H9 (cell line): ENCODE data around the gene CERS3. TPM values are rescaled to one million over a fixed set of nuclear protein-coding genes. Genes with fewer than 3 reads are reported as not detected.

Experiments
- DNase-seq: peaks from one replicate; pipeline ENCODE4 v3.0.0-alpha.2; 2017
- H2AFZ ChIP-seq: one replicate; pipeline ENCODE4 v1.6.1; 2013; ENCODE audit warnings: mild to moderate bottlenecking, low read length, control low read depth, moderate library complexity
- H2AK5ac ChIP-seq: 2 replicates; pipeline ENCODE4 v1.6.1; 2013; ENCODE audit warnings: low read length, control low read depth, mixed read lengths; ENCODE audit not compliant: insufficient read length
- H2BK120ac ChIP-seq: one replicate; pipeline ENCODE4 v1.6.1; 2013; ENCODE audit warnings: low read depth, mild to moderate bottlenecking, low read length, control low read depth, inconsistent platforms; ENCODE audit not compliant: poor library complexity, severe bottlenecking
- H2BK12ac ChIP-seq: 2 replicates; pipeline ENCODE4 v1.6.1; 2013; ENCODE audit warnings: low read length, control low read depth, mixed read lengths, low read depth; ENCODE audit not compliant: insufficient read length
- H2BK15ac ChIP-seq: 2 replicates; pipeline ENCODE4 v1.6.1; 2013; ENCODE audit warnings: low read depth, low read length, control low read depth
- H2BK20ac ChIP-seq: one replicate; pipeline ENCODE4 v1.6.1; 2013; ENCODE audit warnings: low read depth, mild to moderate bottlenecking, low read length, control low read depth, inconsistent platforms; ENCODE audit not compliant: poor library complexity, severe bottlenecking
- H2BK5ac ChIP-seq: 2 replicates; pipeline ENCODE4 v1.6.1; 2013; ENCODE audit warnings: low read length, control low read depth, mixed read lengths; ENCODE audit not compliant: insufficient read length
- H3K14ac ChIP-seq: 2 replicates; pipeline ENCODE4 v1.6.1; 2013; ENCODE audit warnings: low read length, control low read depth; ENCODE audit not compliant: insufficient read depth
- H3K18ac ChIP-seq: 2 replicates; pipeline ENCODE4 v1.6.1; 2013; ENCODE audit warnings: low read depth, mild to moderate bottlenecking, mixed read lengths, low read length, control low read depth; ENCODE audit not compliant: insufficient read length
- H3K23ac ChIP-seq: 2 replicates; pipeline ENCODE4 v1.6.1; 2013; ENCODE audit warnings: low read length, control low read depth, mixed read lengths, low read depth; ENCODE audit not compliant: insufficient read length
- H3K23me2 ChIP-seq: 2 replicates; pipeline ENCODE4 v1.6.1; 2013; ENCODE audit warnings: low read depth, mild to moderate bottlenecking, mixed read lengths, low read length, control low read depth; ENCODE audit not compliant: insufficient read length, poor library complexity, severe bottlenecking
- H3K27ac ChIP-seq: 2 replicates; pipeline ENCODE4 v1.5.1; 2013; ENCODE audit warnings: low read length, control low read depth, mixed read lengths, low read depth; ENCODE audit not compliant: insufficient read length
- H3K27me3 ChIP-seq: 2 replicates; pipeline ENCODE4 v1.6.1; 2013; ENCODE audit warnings: low read length, control low read depth, inconsistent platforms; ENCODE audit not compliant: insufficient read depth
- H3K4ac ChIP-seq: 2 replicates; pipeline ENCODE4 v1.6.1; 2013; ENCODE audit warnings: low read depth, mild to moderate bottlenecking, control low read depth, inconsistent platforms, low read length, moderate library complexity
- H3K4me1 ChIP-seq: 2 replicates; pipeline ENCODE4 v1.6.1; 2013; ENCODE audit warnings: low read length, control low read depth, inconsistent platforms; ENCODE audit not compliant: insufficient read depth
- H3K4me2 ChIP-seq: 2 replicates; pipeline ENCODE4 v1.6.1; 2013; ENCODE audit warnings: low read length, control low read depth, mixed read lengths; ENCODE audit not compliant: insufficient read length, insufficient read depth
- H3K56ac ChIP-seq: 2 replicates; pipeline ENCODE4 v1.6.1; 2013; ENCODE audit warnings: low read depth, mild to moderate bottlenecking, mixed read lengths, low read length, control low read depth; ENCODE audit not compliant: insufficient read length
- H3K79me1 ChIP-seq: 2 replicates; pipeline ENCODE4 v1.6.1; 2013; ENCODE audit warnings: low read depth, mild to moderate bottlenecking, moderate library complexity, low read length, control low read depth, inconsistent platforms; ENCODE audit not compliant: insufficient read depth, poor library complexity, severe bottlenecking
- H3K79me2 ChIP-seq: 2 replicates; pipeline ENCODE4 v1.6.1; 2013; ENCODE audit warnings: low read length, control low read depth, inconsistent platforms; ENCODE audit not compliant: insufficient read depth
- H3K9ac ChIP-seq: 2 replicates; pipeline ENCODE4 v1.6.1; 2013; ENCODE audit warnings: low read length, control low read depth, mixed read lengths; ENCODE audit not compliant: insufficient read length; ENCODE audit errors: extremely low read depth
- H3K9me3 ChIP-seq: one replicate; pipeline ENCODE4 v1.6.1; 2013; ENCODE audit warnings: low read depth, low read length, inconsistent platforms; ENCODE audit not compliant: control insufficient read depth
- H3T11ph ChIP-seq: one replicate; pipeline ENCODE4 v1.6.1; 2013; ENCODE audit warnings: mild to moderate bottlenecking, low read length, control low read depth, inconsistent platforms
- H4K20me1 ChIP-seq: one replicate; pipeline ENCODE4 v1.6.1; 2013; ENCODE audit not compliant: control insufficient read depth, insufficient read length, insufficient read depth
- H4K5ac ChIP-seq: 2 replicates; pipeline ENCODE4 v1.6.1; 2013; ENCODE audit warnings: low read depth, mild to moderate bottlenecking, mixed read lengths, low read length, control low read depth; ENCODE audit not compliant: insufficient read length
- H4K8ac ChIP-seq: replicated peaks from 2 replicates; pipeline ENCODE4 v1.6.1; 2013; ENCODE audit warnings: low read length, control low read depth, mixed read lengths, low read depth; ENCODE audit not compliant: insufficient read length
- H4K91ac ChIP-seq: 2 replicates; pipeline ENCODE4 v1.6.1; 2013; ENCODE audit warnings: low read depth, mild to moderate bottlenecking, moderate library complexity, mixed read lengths, low read length, control low read depth; ENCODE audit not compliant: insufficient read length
- H3K27ac Mint-ChIP-seq, 3 experiments: 2 replicates in 2 of 3; 3 replicates in 1 of 3; pipeline ENCODE4 v1.8.0; 2020 to 2021; ENCODE audit warnings: mixed read lengths in 3 of 3, mild to moderate bottlenecking in 1 of 3, moderate library complexity in 1 of 3
- H3K27me3 Mint-ChIP-seq: 2 replicates; pipeline ENCODE4 v1.8.0; 2021; ENCODE audit warnings: low read depth, mild to moderate bottlenecking, moderate library complexity, mixed read lengths
- H3K36me3 Mint-ChIP-seq, 3 experiments: 2 replicates in 2 of 3; 3 replicates in 1 of 3; pipeline ENCODE4 v1.8.0; 2020 to 2021; ENCODE audit warnings: low read depth in 3 of 3, mixed read lengths in 3 of 3; ENCODE audit not compliant: insufficient read depth in 1 of 3
- H3K4me1 Mint-ChIP-seq, 2 experiments: 2 replicates each; pipeline ENCODE4 v1.8.0; 2020; ENCODE audit warnings: mixed read lengths in 2 of 2
- H3K4me3 Mint-ChIP-seq, 2 experiments: 2 replicates in 1 of 2; 3 replicates in 1 of 2; pipeline ENCODE4 v1.8.0; 2020 to 2021; ENCODE audit warnings: mild to moderate bottlenecking in 2 of 2, mixed read lengths in 2 of 2, moderate library complexity in 1 of 2
- H3K9me3 Mint-ChIP-seq, 2 experiments: 2 replicates in 1 of 2; 3 replicates in 1 of 2; pipeline ENCODE4 v1.8.0; 2020; ENCODE audit warnings: mild to moderate bottlenecking in 2 of 2, mixed read lengths in 2 of 2, moderate library complexity in 1 of 2
- whole genome bisulfite sequencing: extraction: QIAGEN DNeasy Blood & Tissue Kit; methylation state at CpG from one replicate; pipeline ENCODE4 v1.1.7; 2013; ENCODE audit warnings: missing lambda C conversion rate, low lambda C conversion rate, mixed read lengths; ENCODE audit not compliant: insufficient read length; ENCODE audit errors: extremely low coverage; 5-methylcytosine and 5-hydroxymethylcytosine counted together
- total RNA-seq: library from RNA; stranded (reverse); gene quantifications from 2 replicates; pipeline ENCODE4 v1.2.1, GENCODE V29; 2021
- TF ChIP-seq, protein P1 (sequence below): fragments of 200-600 bp; sonication (generic); conservative IDR thresholded peaks from 3 replicates; pipeline ENCODE4 v1.8.0; 2021; ENCODE audit warnings: antibody characterized with exemption, mild to moderate bottlenecking

Gene CERS3
- total RNA-seq, 1 experiment from 2014 or later: 1.4 TPM

DNA sequence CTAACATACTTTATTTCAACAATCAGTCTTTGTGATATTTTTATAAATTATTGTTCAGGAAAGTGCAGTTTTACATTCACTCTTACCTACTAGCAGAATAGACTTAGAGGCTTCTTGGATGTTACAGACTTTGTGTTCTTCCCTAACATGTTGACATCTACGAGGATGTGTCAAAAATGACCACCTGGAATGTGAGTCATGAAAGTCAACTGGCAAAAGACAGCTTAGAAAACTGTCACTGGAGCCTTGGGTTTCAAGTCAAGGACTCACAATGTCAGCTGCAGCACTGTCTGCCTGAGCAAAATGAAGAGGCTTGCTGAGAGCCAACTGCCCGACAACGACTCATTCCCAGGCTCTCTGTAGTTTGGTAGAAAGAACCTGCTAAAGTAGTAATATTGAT, 91.5 kb downstream of the CERS3 start:
- H4K5ac ChIP-seq: no peak overlapping the region

More for the DNA sequence above, 91.5 kb downstream of the CERS3 start:
- no peaks in the 10 kb centered on the region for H4K20me1 ChIP-seq
- H2AFZ ChIP-seq: no peak overlapping the region
- peaks cover 8% of the 10 kb centered on the region; the same call in 1 of the 2 replicates for H3K27me3 Mint-ChIP-seq
- H3K9me3 ChIP-seq: peaks cover 6% of the 10 kb centered on the region
- no peak overlapping the region for H3K27ac Mint-ChIP-seq
- H3K56ac ChIP-seq: no peak overlapping the region
- no peak overlapping the region for H3T11ph ChIP-seq
- no peak overlapping the region for H3K4me2 ChIP-seq
- H2BK15ac ChIP-seq: no peak overlapping the region
- no peak overlapping the region for H2AK5ac ChIP-seq
- no peak overlapping the region for H3K4ac ChIP-seq
- no peak overlapping the region for H3K4me3 Mint-ChIP-seq
- no peak overlapping the region for H2BK120ac ChIP-seq
- peaks cover 24 to 29% of the 10 kb centered on the region in 2 experiments for H3K4me1 Mint-ChIP-seq
- H3K23me2 ChIP-seq: no peaks in the 10 kb centered on the region
- no CpG with 5 or more reads among the region's 3 CpGs for WGBS
- no peak overlapping the region for H3K27ac ChIP-seq
- peaks cover 10 to 28% (median 14%) of the 10 kb centered on the region in 3 experiments for H3K36me3 Mint-ChIP-seq
- H2BK5ac ChIP-seq: no peak overlapping the region
- peaks cover 2% of the 10 kb centered on the region; the same call in 1 of the 2 replicates for H3K4me1 ChIP-seq
- no peaks in the 10 kb centered on the region for H3K79me2 ChIP-seq
- H3K9me3 Mint-ChIP-seq: peaks cover 28 to 36% of the 10 kb centered on the region in 2 experiments
- H3K79me1 ChIP-seq: no peaks in the 10 kb centered on the region
- TF ChIP-seq, protein P1, sequence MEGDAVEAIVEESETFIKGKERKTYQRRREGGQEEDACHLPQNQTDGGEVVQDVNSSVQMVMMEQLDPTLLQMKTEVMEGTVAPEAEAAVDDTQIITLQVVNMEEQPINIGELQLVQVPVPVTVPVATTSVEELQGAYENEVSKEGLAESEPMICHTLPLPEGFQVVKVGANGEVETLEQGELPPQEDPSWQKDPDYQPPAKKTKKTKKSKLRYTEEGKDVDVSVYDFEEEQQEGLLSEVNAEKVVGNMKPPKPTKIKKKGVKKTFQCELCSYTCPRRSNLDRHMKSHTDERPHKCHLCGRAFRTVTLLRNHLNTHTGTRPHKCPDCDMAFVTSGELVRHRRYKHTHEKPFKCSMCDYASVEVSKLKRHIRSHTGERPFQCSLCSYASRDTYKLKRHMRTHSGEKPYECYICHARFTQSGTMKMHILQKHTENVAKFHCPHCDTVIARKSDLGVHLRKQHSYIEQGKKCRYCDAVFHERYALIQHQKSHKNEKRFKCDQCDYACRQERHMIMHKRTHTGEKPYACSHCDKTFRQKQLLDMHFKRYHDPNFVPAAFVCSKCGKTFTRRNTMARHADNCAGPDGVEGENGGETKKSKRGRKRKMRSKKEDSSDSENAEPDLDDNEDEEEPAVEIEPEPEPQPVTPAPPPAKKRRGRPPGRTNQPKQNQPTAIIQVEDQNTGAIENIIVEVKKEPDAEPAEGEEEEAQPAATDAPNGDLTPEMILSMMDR: no peak
- H3K27me3 ChIP-seq: no peaks in the 10 kb centered on the region
- H2BK20ac ChIP-seq: no peak overlapping the region
- no peak overlapping the region for H4K8ac ChIP-seq
- H3K18ac ChIP-seq: no peak overlapping the region
- H3K23ac ChIP-seq: no peak overlapping the region
- no peak overlapping the region for H3K9ac ChIP-seq
- no peak overlapping the region for H3K14ac ChIP-seq
- no peak overlapping the region for H2BK12ac ChIP-seq
- H4K91ac ChIP-seq: no peak overlapping the region
- DNase-seq: no peak
